Measurements from ENCODE around the gene NCKAP5.

DNA sequence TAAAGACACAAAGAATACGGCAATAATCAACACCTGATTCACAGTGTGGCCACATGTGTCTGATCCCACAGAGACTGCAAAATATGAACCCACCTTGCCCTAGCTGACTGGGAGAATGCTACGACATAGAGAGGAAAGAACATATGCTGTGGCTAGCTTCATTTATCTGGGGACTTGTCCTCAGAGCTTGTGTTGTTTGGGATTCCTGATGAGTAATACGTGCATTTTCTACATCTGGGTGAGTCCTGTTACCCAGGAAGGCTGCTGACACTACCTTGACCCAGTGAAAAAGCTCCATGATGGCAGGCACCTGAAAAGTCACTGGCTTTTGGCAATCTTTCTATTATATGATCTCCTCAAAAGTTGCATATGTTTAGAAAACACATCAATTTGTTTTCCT is 470.6 kb downstream of the NCKAP5 start:
- TF ChIP-seq POLR2A (IDR thresholded peaks at IDR 0.05; ENCODE audit: low read depth, low read length) (no peak), TAF1 (IDR thresholded peaks at IDR 0.05; ENCODE audit: borderline replicate concordance, low read depth, low read length) (no peak), POLR2AphosphoS5 (IDR thresholded peaks at IDR 0.05; ENCODE audit: low read depth, low read length) (no peak)

Measured in GM12892 (cell line).